Neural cell (in vitro differentiated cells): ENCODE data around the gene STK31.

Source experiments
- EP300 ChIP-seq: fragments of 450-650 bp; conservative IDR thresholded peaks from 2 replicates; pipeline ENCODE4 v1.6.1; 2014; ENCODE audit warnings: antibody characterized with exemption, mild to moderate bottlenecking, moderate library complexity; ENCODE audit not compliant: poor library complexity, severe bottlenecking
- EZH2 ChIP-seq: fragments of 200-600, 300-800 bp; shearing (Covaris generic), sonication (generic); IDR thresholded peaks from 2 replicates; pipeline ENCODE4 v1.6.1; 2014; ENCODE audit warnings: antibody characterized with exemption, low read length, borderline replicate concordance, mild to moderate bottlenecking; ENCODE audit not compliant: insufficient read depth, poor library complexity, severe bottlenecking
- POLR2AphosphoS5 ChIP-seq: IDR thresholded peaks from 2 replicates; pipeline ENCODE4 v1.6.1; 2012
- RAD21 ChIP-seq: fragments of 450-650 bp; conservative IDR thresholded peaks from 2 replicates; pipeline ENCODE4 v1.6.1; 2014; ENCODE audit warnings: antibody characterized with exemption, mild to moderate bottlenecking, moderate library complexity
- TF ChIP-seq, protein P1 (sequence below): fragments of 450-650 bp; IDR thresholded peaks from 2 replicates; pipeline ENCODE4 v1.5.1; 2014; ENCODE audit warnings: antibody characterized with exemption, mild to moderate bottlenecking, moderate library complexity; ENCODE audit not compliant: poor library complexity, severe bottlenecking

DNA sequence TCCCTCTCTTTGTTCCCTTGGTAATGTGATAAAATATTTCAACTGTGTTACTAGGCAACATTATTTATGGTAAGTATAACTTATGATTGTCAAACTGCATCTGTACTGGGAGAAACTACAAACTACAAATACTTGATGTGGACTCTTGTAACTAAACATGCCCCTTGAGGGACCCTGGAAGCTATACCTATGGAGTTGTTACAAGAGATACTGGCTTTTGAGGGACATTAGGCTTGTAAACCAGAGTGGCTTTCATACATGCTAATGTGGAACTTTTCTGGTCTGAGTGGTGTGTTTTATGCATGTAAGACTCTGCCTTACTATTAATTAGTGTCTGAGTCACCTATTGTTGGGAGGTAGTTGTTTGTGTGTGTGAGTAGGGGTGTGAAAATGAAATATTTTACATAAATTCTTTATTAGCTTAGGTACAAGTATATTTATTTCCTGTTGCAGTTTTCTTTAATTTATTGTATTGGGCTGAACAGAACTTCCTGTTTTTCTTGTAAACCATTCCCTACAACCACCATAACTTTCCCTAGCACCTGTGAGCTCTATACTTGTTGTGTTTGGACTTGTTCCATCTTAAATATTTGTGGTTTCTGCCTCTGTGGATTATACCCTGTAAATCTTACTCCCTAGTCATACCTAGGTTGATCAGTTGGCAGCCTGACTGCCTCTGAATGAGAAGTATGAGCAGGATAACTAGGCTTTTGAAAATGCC lies 49.8 kb downstream of the STK31 start:
- TF ChIP-seq, protein P1, sequence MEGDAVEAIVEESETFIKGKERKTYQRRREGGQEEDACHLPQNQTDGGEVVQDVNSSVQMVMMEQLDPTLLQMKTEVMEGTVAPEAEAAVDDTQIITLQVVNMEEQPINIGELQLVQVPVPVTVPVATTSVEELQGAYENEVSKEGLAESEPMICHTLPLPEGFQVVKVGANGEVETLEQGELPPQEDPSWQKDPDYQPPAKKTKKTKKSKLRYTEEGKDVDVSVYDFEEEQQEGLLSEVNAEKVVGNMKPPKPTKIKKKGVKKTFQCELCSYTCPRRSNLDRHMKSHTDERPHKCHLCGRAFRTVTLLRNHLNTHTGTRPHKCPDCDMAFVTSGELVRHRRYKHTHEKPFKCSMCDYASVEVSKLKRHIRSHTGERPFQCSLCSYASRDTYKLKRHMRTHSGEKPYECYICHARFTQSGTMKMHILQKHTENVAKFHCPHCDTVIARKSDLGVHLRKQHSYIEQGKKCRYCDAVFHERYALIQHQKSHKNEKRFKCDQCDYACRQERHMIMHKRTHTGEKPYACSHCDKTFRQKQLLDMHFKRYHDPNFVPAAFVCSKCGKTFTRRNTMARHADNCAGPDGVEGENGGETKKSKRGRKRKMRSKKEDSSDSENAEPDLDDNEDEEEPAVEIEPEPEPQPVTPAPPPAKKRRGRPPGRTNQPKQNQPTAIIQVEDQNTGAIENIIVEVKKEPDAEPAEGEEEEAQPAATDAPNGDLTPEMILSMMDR = no peak
- TF ChIP-seq EZH2 (no peak), EP300 (no peak), RAD21 (no peak), POLR2AphosphoS5 (no peak)
